NCI-H1694 treated with DMSO at 0.1 percent for 48 hours (cell line): ENCODE results near the gene PPP1CC.

Experiments
- DNase-seq: peaks from one replicate; lab custom pipeline; 2025; lab: John Stamatoyannopoulos, UW

The PPP1CC gene

DNA sequence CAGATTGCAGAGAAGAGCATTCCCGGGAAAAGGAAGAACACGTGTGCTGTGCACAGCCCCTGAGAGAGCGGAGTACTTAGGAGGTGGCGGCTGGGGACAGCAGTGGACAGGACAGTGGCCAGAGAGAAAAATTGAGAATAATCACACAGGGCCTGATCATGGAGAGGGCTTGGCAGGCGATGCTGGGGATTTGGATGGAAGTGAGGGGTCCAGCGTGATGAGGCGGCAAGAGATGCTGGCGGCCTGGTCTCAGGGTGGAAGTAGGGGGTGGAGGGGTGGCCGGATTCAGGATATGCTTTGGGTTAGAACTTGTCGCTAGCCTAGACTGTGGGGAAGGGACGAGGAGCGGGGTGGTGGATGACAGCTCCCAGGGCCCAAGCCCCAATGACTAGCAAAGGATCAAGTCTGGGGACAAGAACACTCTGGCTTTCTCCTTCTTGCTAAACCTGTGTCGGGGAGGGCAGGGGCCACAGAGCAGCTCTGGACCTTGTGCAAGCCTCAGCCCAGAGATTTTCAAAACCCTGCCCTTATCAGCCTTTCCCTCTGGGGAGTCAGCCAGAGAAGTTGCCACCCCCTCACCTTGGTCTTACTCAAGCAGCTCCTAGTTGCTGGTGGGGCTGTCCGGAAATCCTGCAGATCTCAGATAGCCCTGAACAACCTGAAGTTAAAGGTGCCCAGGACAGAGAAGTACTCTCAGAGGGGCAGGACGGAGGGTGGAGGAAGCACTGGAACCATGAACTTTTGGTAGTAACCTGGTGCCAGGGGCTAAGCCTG, 55.1 kb downstream of the PPP1CC start:
- DNase-seq: no peak

GRCh38 chr12:110686294-110686903, 56.3 kb downstream of the PPP1CC start:
- no peak for DNase-seq

GRCh38 chr12:110684312-110684836, 58.3 kb downstream of the PPP1CC start:
- peak; percentile 35 for DNase-seq

GRCh38 chr12:110683888-110684287, 58.8 kb downstream of the PPP1CC start:
- DNase-seq: no peak

DNA sequence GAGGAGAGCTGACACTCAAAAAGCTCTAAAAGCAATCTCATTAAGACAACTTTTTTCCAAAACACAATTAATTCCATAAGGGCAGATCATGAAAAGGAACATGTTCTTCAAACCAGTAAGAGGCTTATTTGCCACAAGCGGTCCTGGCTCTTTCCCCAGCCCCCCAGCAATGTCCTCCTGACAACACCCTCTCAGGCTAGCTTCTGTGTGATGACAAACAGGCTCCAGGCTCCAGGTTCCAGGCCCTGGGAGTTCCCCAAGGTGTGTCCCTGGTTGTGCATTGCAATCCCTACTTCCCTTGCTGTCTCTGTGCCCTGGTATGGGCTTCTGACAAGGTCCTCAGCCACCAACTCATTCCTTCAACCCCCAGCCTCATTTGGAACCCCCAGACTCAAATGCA, 62.7 kb downstream of the PPP1CC start:
- DNase-seq: no peak

DNA sequence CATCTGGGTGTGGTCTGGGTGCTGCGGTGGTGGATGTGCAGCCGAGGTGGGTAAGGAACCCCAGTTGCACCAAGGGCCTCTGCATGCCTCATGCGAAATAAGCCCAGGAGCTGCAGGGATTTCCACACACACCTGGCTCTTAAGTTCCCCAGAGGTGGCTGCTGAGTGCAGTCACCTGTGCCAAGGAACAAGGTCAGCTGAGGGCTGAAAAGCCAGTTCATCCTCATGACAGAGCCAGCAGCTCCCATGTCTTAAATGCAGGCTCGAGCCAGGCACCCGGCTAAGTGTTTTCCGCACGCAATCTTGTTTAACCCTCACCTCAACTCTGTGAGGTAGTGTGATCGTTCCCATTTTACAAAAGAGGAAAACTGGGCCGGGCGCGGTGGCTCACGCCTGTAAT, 63.5 kb downstream of the PPP1CC start:
- DNase-seq: no peak

GRCh38 chr12:110677982-110678381, 64.7 kb downstream of the PPP1CC start:
- DNase-seq: no peak

GRCh38 chr12:110677206-110677911, 65.3 kb downstream of the PPP1CC start:
- DNase-seq: no peak

DNA sequence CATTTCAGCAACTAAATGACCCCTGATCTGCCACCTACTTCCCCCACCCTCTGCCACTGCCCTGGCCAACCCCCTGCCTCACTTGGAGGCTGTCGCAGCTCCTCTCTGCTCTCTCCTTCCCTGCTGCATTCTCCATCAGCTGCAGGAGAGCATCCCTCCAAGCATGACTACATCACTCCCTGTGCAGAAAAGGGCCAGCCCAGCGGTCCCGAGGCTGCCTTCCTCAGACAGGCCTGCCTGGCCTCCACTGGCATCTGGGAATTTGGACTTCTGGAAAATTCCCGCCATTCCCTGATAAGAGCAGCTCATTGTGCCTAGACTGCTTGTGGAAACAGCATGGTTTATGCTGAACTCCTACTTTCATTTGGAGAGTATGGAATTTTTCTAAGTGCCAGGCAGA, 66.5 kb downstream of the PPP1CC start:
- DNase-seq: no peak

- DNase-seq: no peak
Measured at GRCh38 chr12:110670161-110670701, 72.5 kb downstream of the PPP1CC start.
